Measurements from ENCODE around the gene IL4I1.

- TF ChIP-seq CTCF (IDR thresholded peaks at IDR 0.05) (no peak), POLR2A (IDR thresholded peaks at IDR 0.05) (no peak)
These were observed 16.4 kb upstream of the IL4I1 start for GRCh38 chr19:49912965-49913685.
